Stimulated activated naive CD8-positive, alpha-beta T cell treated with anti-CD3 and anti-CD28 coated beads, Interleukin-15, Interleukin-2, amounts not matched to agents 100 ng/mL and 50 ng/mL, for 24 hours (primary cell): ENCODE results near the gene POLRMT.

Experiments used
- H3K27ac Mint-ChIP-seq: one replicate; pipeline ENCODE4 v1.8.0; 2021; ENCODE audit warnings: mild to moderate bottlenecking, mixed read lengths
- H3K27me3 Mint-ChIP-seq: one replicate; pipeline ENCODE4 v1.8.0; 2021; ENCODE audit warnings: mixed read lengths
- H3K36me3 Mint-ChIP-seq: one replicate; pipeline ENCODE4 v1.8.0; 2021; ENCODE audit warnings: low read depth, mixed read lengths
- H3K4me1 Mint-ChIP-seq: one replicate; pipeline ENCODE4 v1.8.0; 2021; ENCODE audit warnings: low read depth, mixed read lengths
- H3K4me3 Mint-ChIP-seq: one replicate; pipeline ENCODE4 v1.8.0; 2021; ENCODE audit warnings: mild to moderate bottlenecking, mixed read lengths
- H3K9me3 Mint-ChIP-seq: one replicate; pipeline ENCODE4 v1.8.0; 2021; ENCODE audit warnings: mixed read lengths

Gene POLRMT

GRCh38 chr19:644789-645188, 11.5 kb upstream of the POLRMT start:
- no peak overlapping the region for H3K27ac Mint-ChIP-seq
- no peaks in the 10 kb centered on the region for H3K4me1 Mint-ChIP-seq
- H3K9me3 Mint-ChIP-seq: no peaks in the 10 kb centered on the region
- H3K27me3 Mint-ChIP-seq: no peaks in the 10 kb centered on the region
- no peak overlapping the region for H3K4me3 Mint-ChIP-seq
- peaks cover 11% of the 10 kb centered on the region for H3K36me3 Mint-ChIP-seq

DNA sequence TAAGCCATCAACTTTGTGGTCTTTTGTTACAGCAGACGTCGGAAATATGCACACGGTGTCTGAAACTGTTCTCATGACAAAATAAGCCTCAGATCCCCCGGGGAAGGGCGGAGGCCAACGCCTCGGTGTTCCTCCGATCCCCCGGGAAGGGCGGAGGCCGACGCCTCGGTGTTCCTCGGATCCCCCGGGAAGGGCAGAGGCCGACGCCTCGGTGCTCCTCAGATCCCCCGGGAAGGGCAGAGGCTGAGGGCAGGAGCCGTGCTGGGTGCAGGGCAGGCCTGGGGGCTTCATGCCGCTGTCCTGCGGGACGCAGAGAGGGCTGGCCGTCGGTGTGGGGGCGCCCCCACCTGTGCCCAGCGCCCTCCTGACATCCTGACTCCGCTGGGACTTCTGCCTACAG, 11.0 kb upstream of the POLRMT start:
- peaks cover 11% of the 10 kb centered on the region for H3K36me3 Mint-ChIP-seq
- H3K4me1 Mint-ChIP-seq: peaks cover 2% of the 10 kb centered on the region
- H3K27ac Mint-ChIP-seq: no peak overlapping the region
- no peaks in the 10 kb centered on the region for H3K9me3 Mint-ChIP-seq
- no peaks in the 10 kb centered on the region for H3K27me3 Mint-ChIP-seq
- no peak overlapping the region for H3K4me3 Mint-ChIP-seq

DNA sequence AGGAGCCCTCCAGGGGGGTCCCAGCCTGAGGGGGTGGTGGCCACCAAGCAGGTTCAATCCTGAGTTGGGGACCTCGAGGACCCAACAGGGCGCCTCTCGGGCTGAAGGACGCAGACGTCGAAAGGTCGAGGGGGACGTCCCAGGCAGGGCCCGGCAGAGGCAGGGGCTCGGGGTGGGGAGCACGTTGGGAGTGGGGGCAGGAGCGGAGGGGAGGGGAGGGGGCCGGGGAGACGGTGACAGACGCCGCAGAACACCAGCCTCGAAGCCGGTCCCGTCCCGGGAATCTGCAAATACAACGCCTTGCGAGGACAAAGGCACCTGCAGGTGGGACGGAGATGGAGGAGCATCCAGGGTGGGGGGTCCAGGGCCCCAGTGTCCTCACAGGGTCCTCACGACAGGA, 10.4 kb upstream of the POLRMT start:
- Mint-ChIP-seq H3K36me3 (peaks cover 11% of the 10 kb centered on the region), H3K27me3 (no peaks in the 10 kb centered on the region), H3K27ac (no peak overlapping the region), H3K4me3 (no peak overlapping the region), H3K4me1 (peaks cover 6% of the 10 kb centered on the region), H3K9me3 (no peaks in the 10 kb centered on the region)

GRCh38 chr19:642767-643727, 9.7 kb upstream of the POLRMT start:
- H3K4me1 Mint-ChIP-seq: peaks cover 6% of the 10 kb centered on the region
- no peaks in the 10 kb centered on the region for H3K27me3 Mint-ChIP-seq
- H3K36me3 Mint-ChIP-seq: peaks cover 8% of the 10 kb centered on the region
- no peak overlapping the region for H3K4me3 Mint-ChIP-seq
- H3K9me3 Mint-ChIP-seq: no peaks in the 10 kb centered on the region
- H3K27ac Mint-ChIP-seq: no peak overlapping the region

DNA sequence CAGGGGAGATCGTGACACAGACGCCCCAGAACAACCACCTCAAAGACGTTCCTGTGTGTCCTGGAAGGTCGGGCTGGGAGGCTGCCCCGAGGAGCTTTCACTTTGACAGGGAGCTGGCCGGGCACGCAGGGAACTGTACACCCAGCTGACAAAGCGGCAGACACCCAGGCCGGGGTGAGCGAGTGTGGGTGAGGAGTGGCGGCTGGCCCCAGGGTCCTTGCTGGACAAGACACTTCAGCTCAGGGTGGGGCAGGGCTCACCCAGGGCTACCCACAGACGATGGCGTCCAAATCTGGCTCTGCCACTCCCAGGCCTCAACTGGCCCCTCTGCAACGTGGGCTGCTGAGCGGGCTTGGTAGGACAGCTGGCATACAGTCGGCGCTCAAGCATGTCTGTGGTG, 8.4 kb upstream of the POLRMT start:
- no peak overlapping the region for H3K4me3 Mint-ChIP-seq
- H3K27me3 Mint-ChIP-seq: no peaks in the 10 kb centered on the region
- peaks cover 14% of the 10 kb centered on the region for H3K4me1 Mint-ChIP-seq
- no peaks in the 10 kb centered on the region for H3K9me3 Mint-ChIP-seq
- H3K36me3 Mint-ChIP-seq: peaks cover 8% of the 10 kb centered on the region
- H3K27ac Mint-ChIP-seq: no peak overlapping the region

- Mint-ChIP-seq H3K36me3 (peaks cover 3% of the 10 kb centered on the region), H3K27me3 (no peaks in the 10 kb centered on the region), H3K9me3 (no peaks in the 10 kb centered on the region), H3K4me3 (no peak overlapping the region), H3K27ac (no peak overlapping the region), H3K4me1 (peaks cover 14% of the 10 kb centered on the region)
These were observed 7.4 kb upstream of the POLRMT start for GRCh38 chr19:640606-641189.

GRCh38 chr19:640161-640558, 6.8 kb upstream of the POLRMT start:
- no peak overlapping the region for H3K4me3 Mint-ChIP-seq
- H3K4me1 Mint-ChIP-seq: peaks cover 14% of the 10 kb centered on the region
- H3K9me3 Mint-ChIP-seq: no peaks in the 10 kb centered on the region
- no peak overlapping the region for H3K27ac Mint-ChIP-seq
- H3K27me3 Mint-ChIP-seq: no peaks in the 10 kb centered on the region
- no peaks in the 10 kb centered on the region for H3K36me3 Mint-ChIP-seq

GRCh38 chr19:639253-640160, 6.2 kb upstream of the POLRMT start, which contains the start of gene FGF22:
Gene FGF22, plus strand, starts transcription at chr19:639879. Its CDS starts 47 bp downstream, at chr19:639926.
- H3K4me1 Mint-ChIP-seq: peaks cover 14% of the 10 kb centered on the region
- no peaks in the 10 kb centered on the region for H3K36me3 Mint-ChIP-seq
- H3K27ac Mint-ChIP-seq: peak within 1 kb of the TSS; percentile 62
- peak within 1 kb of the TSS; percentile 73 for H3K4me3 Mint-ChIP-seq
- H3K9me3 Mint-ChIP-seq: no peaks in the 10 kb centered on the region
- no peaks in the 10 kb centered on the region for H3K27me3 Mint-ChIP-seq

DNA sequence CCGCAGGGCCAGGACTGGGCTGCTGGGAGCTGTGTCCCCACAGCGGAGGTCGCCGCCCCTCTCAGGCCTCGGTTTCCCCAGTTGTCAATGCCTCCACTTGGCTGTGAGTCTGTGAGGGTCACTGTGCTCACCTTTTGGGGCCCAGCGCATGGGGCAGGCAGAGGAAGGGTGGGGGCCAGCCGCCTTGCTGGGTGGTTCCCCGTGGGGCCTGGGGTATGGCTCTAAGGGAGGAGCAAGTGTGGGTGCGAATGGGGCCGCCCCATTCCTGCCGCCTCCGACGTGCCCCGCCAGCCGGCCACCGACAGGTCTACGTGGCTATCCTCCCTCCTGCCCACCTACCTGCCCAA, 5.5 kb upstream of the POLRMT start:
- no peaks in the 10 kb centered on the region for H3K9me3 Mint-ChIP-seq
- H3K27me3 Mint-ChIP-seq: no peaks in the 10 kb centered on the region
- no peak overlapping the region for H3K27ac Mint-ChIP-seq
- no peaks in the 10 kb centered on the region for H3K36me3 Mint-ChIP-seq
- peak overlapping the region; percentile 73 for H3K4me3 Mint-ChIP-seq
- peaks cover 19% of the 10 kb centered on the region for H3K4me1 Mint-ChIP-seq

- H3K4me1 Mint-ChIP-seq: peaks cover 45% of the 10 kb centered on the region
- H3K4me3 Mint-ChIP-seq: no peak overlapping the region
- no peak overlapping the region for H3K27ac Mint-ChIP-seq
- peaks cover 8% of the 10 kb centered on the region for H3K36me3 Mint-ChIP-seq
- no peaks in the 10 kb centered on the region for H3K9me3 Mint-ChIP-seq
- H3K27me3 Mint-ChIP-seq: no peaks in the 10 kb centered on the region
These were observed 1.8 kb upstream of the POLRMT start for GRCh38 chr19:634975-635652.

DNA sequence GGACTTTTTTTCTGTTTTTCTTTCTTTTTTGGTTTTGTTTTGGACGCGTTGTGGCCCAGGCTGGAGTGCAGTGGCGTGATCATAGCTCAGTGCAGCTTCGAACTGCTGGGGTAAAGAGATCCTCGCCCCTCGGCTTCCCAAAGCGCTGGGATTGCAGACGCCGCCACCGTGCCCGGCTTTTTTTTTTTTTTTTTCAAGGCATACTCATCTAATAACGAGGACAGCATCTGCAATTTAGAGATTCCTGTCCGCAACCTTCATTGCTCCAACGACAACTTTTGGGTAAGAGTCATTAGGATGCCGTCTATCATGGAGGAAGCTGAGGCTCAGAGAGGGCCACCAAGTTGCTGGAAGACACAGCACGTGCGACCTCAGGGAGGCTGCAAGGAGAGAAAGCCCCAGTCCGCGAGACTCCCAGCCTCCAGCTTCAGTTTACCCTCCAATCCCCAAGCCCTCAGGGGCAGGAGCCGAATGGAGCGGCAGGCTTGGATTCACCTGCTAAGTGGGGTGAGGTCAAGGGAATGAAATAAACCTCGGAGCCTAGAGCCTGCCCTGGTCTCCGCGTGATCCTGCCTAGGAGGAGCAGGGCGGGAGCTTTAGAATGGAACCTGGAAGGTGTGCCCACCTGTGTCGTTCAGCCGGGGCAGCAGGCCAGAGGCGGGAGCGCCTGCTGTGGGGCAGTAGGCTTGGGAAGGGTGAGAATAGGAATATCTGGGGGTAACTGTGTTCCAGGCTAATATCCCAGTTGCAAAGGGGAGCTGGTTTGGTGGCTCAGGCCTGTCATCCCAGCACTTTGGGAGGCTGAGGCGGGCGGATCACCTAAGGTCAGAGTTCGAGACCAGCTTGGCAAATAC, 676 bp upstream of the POLRMT start:
- Mint-ChIP-seq H3K9me3 (no peaks in the 10 kb centered on the region), H3K4me1 (peaks cover 41% of the 10 kb centered on the region), H3K27me3 (no peaks in the 10 kb centered on the region), H3K36me3 (peaks cover 14% of the 10 kb centered on the region), H3K4me3 (peak overlapping the region; percentile 98), H3K27ac (peak overlapping the region; percentile 84)

GRCh38 chr19:632579-633067, 714 bp downstream of the POLRMT start:
- no peaks in the 10 kb centered on the region for H3K9me3 Mint-ChIP-seq
- peak overlapping the region; percentile 98 for H3K4me3 Mint-ChIP-seq
- peaks cover 40% of the 10 kb centered on the region for H3K4me1 Mint-ChIP-seq
- peak overlapping the region; percentile 96 for H3K27ac Mint-ChIP-seq
- no peaks in the 10 kb centered on the region for H3K27me3 Mint-ChIP-seq
- H3K36me3 Mint-ChIP-seq: peaks cover 23% of the 10 kb centered on the region

GRCh38 chr19:629961-630714, 3.2 kb downstream of the POLRMT start:
- H3K27me3 Mint-ChIP-seq: no peaks in the 10 kb centered on the region
- H3K4me3 Mint-ChIP-seq: no peak overlapping the region
- H3K27ac Mint-ChIP-seq: no peak overlapping the region
- H3K4me1 Mint-ChIP-seq: peaks cover 35% of the 10 kb centered on the region
- peaks cover 31% of the 10 kb centered on the region for H3K36me3 Mint-ChIP-seq
- no peaks in the 10 kb centered on the region for H3K9me3 Mint-ChIP-seq
